ENCODE data around the gene MAPK8.
"Not testable (repeated sequence)": the region's sequence is repeated elsewhere in the genome, so short reads cannot be mapped to it uniquely, and the experiment has no call there.

The MAPK8 gene

GRCh38 chr10:48417374-48417773 is 110.9 kb downstream of the MAPK8 start:
- DNase-seq (ENCODE audit: low read depth in 2 of 2) = no peak

- DNase-seq (ENCODE audit: low read depth in 2 of 2) = no peak
Measured at GRCh38 chr10:48418189-48418788, 111.8 kb downstream of the MAPK8 start.

GRCh38 chr10:48419714-48420113 is 113.2 kb downstream of the MAPK8 start:
- no peak for DNase-seq (ENCODE audit: low read depth in 2 of 2)

GRCh38 chr10:48421862-48422261 is 115.4 kb downstream of the MAPK8 start:
- not testable (repeated sequence) for DNase-seq (ENCODE audit: low read depth in 2 of 2)

GRCh38 chr10:48423884-48424283 is 117.4 kb downstream of the MAPK8 start:
- no peak for DNase-seq (ENCODE audit: low read depth in 2 of 2)

- no peak for DNase-seq (ENCODE audit: low read depth in 2 of 2)
Measured at GRCh38 chr10:48428896-48429295, 122.4 kb downstream of the MAPK8 start.

GRCh38 chr10:48429309-48429708 is 122.8 kb downstream of the MAPK8 start:
- no peak for DNase-seq (ENCODE audit: low read depth in 2 of 2)

- no peak for DNase-seq (ENCODE audit: low read depth in 2 of 2)
Measured at GRCh38 chr10:48430402-48430993, 124.0 kb downstream of the MAPK8 start.

- no peak for DNase-seq (ENCODE audit: low read depth in 2 of 2)
Measured at GRCh38 chr10:48431871-48432270, 125.4 kb downstream of the MAPK8 start.

- no peak for DNase-seq (ENCODE audit: low read depth in 2 of 2)
Measured at GRCh38 chr10:48437546-48437945, 131.1 kb downstream of the MAPK8 start.

GRCh38 chr10:48439031-48439430 is 132.6 kb downstream of the MAPK8 start:
- no peak for DNase-seq (ENCODE audit: low read depth in 2 of 2)

- no peak for DNase-seq (ENCODE audit: low read depth in 2 of 2)
Measured at GRCh38 chr10:48439581-48440041, 133.1 kb downstream of the MAPK8 start.

GRCh38 chr10:48440771-48441170 is 134.3 kb downstream of the MAPK8 start:
- no peak for DNase-seq (ENCODE audit: low read depth in 2 of 2)

- no peak for DNase-seq (ENCODE audit: low read depth in 2 of 2)
Measured at GRCh38 chr10:48442090-48442808, 135.8 kb downstream of the MAPK8 start.

GRCh38 chr10:48442809-48443177 is 136.3 kb downstream of the MAPK8 start:
- no peak for DNase-seq (ENCODE audit: low read depth in 2 of 2)

GRCh38 chr10:48444266-48444665 is 137.8 kb downstream of the MAPK8 start:
- no peak for DNase-seq (ENCODE audit: low read depth in 2 of 2)

GRCh38 chr10:48444861-48445841 is 138.7 kb downstream of the MAPK8 start:
- no peak for DNase-seq (ENCODE audit: low read depth in 2 of 2)

GRCh38 chr10:48445932-48446331 is 139.5 kb downstream of the MAPK8 start:
- DNase-seq (ENCODE audit: low read depth in 2 of 2) = no peak

GRCh38 chr10:48446785-48447184 is 140.3 kb downstream of the MAPK8 start:
- no peak for DNase-seq (ENCODE audit: low read depth in 2 of 2)

- DNase-seq (ENCODE audit: low read depth in 2 of 2) = no peak
Measured at GRCh38 chr10:48447356-48448215, 141.1 kb downstream of the MAPK8 start.

GRCh38 chr10:48448796-48449195 is 142.3 kb downstream of the MAPK8 start:
- DNase-seq (ENCODE audit: low read depth in 2 of 2) = no peak

All from stimulated activated CD8-positive, alpha-beta memory T cell treated with anti-CD3 and anti-CD28 coated beads, Interleukin-2, amount 100 ng/mL, for 48 hours (primary cell).